Endothelial cell of umbilical vein (primary cell): ENCODE data around the gene CARS1. TPM values are rescaled to one million over a fixed set of nuclear protein-coding genes. Genes with fewer than 3 reads are reported as not detected.

Experiments used
- BruUV-seq: library from RNA; stranded (reverse); fragments of 400-500 nt; replicated peaks from 2 replicates; lab custom pipeline; 2021; lab: Mats Ljungman, UMichigan
- CTCF ChIA-PET: fragments of 300-600, 350-600 bp; sonication (Branson Sonifier 250); formaldehyde crosslinking; loops from one replicate; lab custom pipeline; 2021; ENCODE audit warnings: antibody characterized with exemption, inconsistent platforms; lab: Charles Lee
- POLR2A ChIA-PET: fragments of 300-600, 350-600 bp; sonication (Branson Sonifier 250); formaldehyde crosslinking; loops from one replicate; lab custom pipeline; 2021; ENCODE audit warnings: antibody characterized with exemption, inconsistent platforms; lab: Charles Lee
- DNase-seq: peaks from one replicate; pipeline ENCODE4 v3.0.0-alpha.2; 2011; ENCODE audit warnings: low read depth, low spot score
- FAIRE-seq: peaks from 2 replicates; lab custom pipeline; 2011; peaks lifted over from hg19 to GRCh38; lab: Jason Lieb, UNC
- H2AFZ ChIP-seq: 2 replicates; pipeline ENCODE4 v1.6.0; 2012; ENCODE audit warnings: low read depth, low read length, control low read depth, inconsistent platforms
- H3K27ac ChIP-seq: 2 replicates; pipeline ENCODE4 v1.5.1; 2011; ENCODE audit warnings: low read depth, mild to moderate bottlenecking, control low read depth, low read length, moderate library complexity; ENCODE audit not compliant: insufficient read depth
- H3K27me3 ChIP-seq, 2 experiments: 2 replicates each; pipeline versions ENCODE4 v1.6.0 to v1.6.1; 2011; ENCODE audit warnings: low read length in 2 of 2, mixed read lengths in 1 of 2; ENCODE audit not compliant: control insufficient read depth in 2 of 2, insufficient read depth in 2 of 2
- H3K36me3 ChIP-seq, 2 experiments: 2 replicates in 1 of 2; 3 replicates in 1 of 2; pipeline ENCODE4 v1.5.1; 2011; ENCODE audit warnings: low read length in 2 of 2, mild to moderate bottlenecking in 1 of 2, moderate library complexity in 1 of 2; ENCODE audit not compliant: control insufficient read depth in 2 of 2, insufficient read depth in 2 of 2; ENCODE audit errors: extremely low read depth in 1 of 2
- H3K4me1 ChIP-seq: 3 replicates; pipeline ENCODE4 v1.5.1; 2011; ENCODE audit warnings: mild to moderate bottlenecking, low read length; ENCODE audit not compliant: control insufficient read depth, insufficient read depth; ENCODE audit errors: extremely low read depth
- H3K4me2 ChIP-seq: 2 replicates; pipeline ENCODE4 v1.6.1; 2011; ENCODE audit warnings: low read length, control low read depth, mixed read lengths; ENCODE audit not compliant: insufficient read depth
- H3K4me3 ChIP-seq, 3 experiments: fragments of 200-600 bp in 1 of 3; sonication (generic), shearing (Covaris generic) in 1 of 3; replicated peaks in 1 of 3; 2 replicates each; pipeline ENCODE4 v1.5.1; 2011 to 2016; ENCODE audit warnings: control low read depth in 3 of 3, low read length in 3 of 3, mild to moderate bottlenecking in 2 of 3, inconsistent platforms in 1 of 3, low read depth in 1 of 3, moderate library complexity in 1 of 3; ENCODE audit not compliant: insufficient read depth in 1 of 3
- H3K79me2 ChIP-seq: 2 replicates; pipeline ENCODE4 v1.6.0; 2012; ENCODE audit warnings: low read length, inconsistent platforms; ENCODE audit not compliant: control insufficient read depth, insufficient read depth
- H3K9ac ChIP-seq: replicated peaks from 2 replicates; pipeline ENCODE3; 2011; ENCODE audit warnings: low read length, control low read depth; ENCODE audit not compliant: insufficient read depth; ENCODE audit errors: extremely low read depth
- H3K9me1 ChIP-seq: replicated peaks from 3 replicates; pipeline ENCODE4 v1.6.0; 2011; ENCODE audit warnings: mild to moderate bottlenecking, low read length; ENCODE audit not compliant: control insufficient read depth, insufficient read depth; ENCODE audit errors: extremely low read depth
- H3K9me3 ChIP-seq: replicated peaks from 2 replicates; pipeline ENCODE4 v1.5.1; 2012; ENCODE audit warnings: low read length, inconsistent platforms; ENCODE audit not compliant: control insufficient read depth, insufficient read depth
- H4K20me1 ChIP-seq: replicated peaks from 2 replicates; pipeline ENCODE3; 2011; ENCODE audit warnings: mild to moderate bottlenecking, low read length; ENCODE audit not compliant: control insufficient read depth, insufficient read depth; ENCODE audit errors: extremely low read depth
- EZH2 ChIP-seq: IDR thresholded peaks from 2 replicates; pipeline ENCODE4 v1.6.1; 2012; ENCODE audit warnings: borderline replicate concordance, low read depth, mild to moderate bottlenecking, moderate library complexity, low read length, inconsistent platforms; ENCODE audit not compliant: severe bottlenecking
- FOS ChIP-seq: IDR thresholded peaks from 2 replicates; pipeline ENCODE4 v1.6.1; 2011; ENCODE audit warnings: mild to moderate bottlenecking, low read length, moderate library complexity, borderline replicate concordance; ENCODE audit not compliant: insufficient read depth
- GATA2 ChIP-seq: IDR thresholded peaks from 2 replicates; pipeline ENCODE4 v1.7.0; 2011; ENCODE audit warnings: low read depth, mild to moderate bottlenecking, moderate library complexity, mixed read lengths, low read length; ENCODE audit not compliant: insufficient read length, insufficient read depth
- JUN ChIP-seq: IDR thresholded peaks from 2 replicates; pipeline ENCODE4 v1.6.1; 2011; ENCODE audit warnings: borderline replicate concordance, low read depth; ENCODE audit not compliant: insufficient read length, insufficient read depth
- MYC ChIP-seq: IDR thresholded peaks from one replicate; pipeline ENCODE4 v1.6.1; 2011; ENCODE audit warnings: mild to moderate bottlenecking, low read depth, low read length
- POLR2A ChIP-seq: IDR thresholded peaks from 2 replicates; pipeline ENCODE4 v1.6.1; 2012; ENCODE audit warnings: low read depth, mild to moderate bottlenecking, control low read depth, low read length
- POLR2AphosphoS5 ChIP-seq: IDR thresholded peaks from 2 replicates; pipeline ENCODE4 v1.6.1; 2012; ENCODE audit warnings: low read depth, mild to moderate bottlenecking, control low read depth, low read length, moderate library complexity; ENCODE audit not compliant: insufficient read depth
- dilution Hi-C: fragments of 300-500 bp; cut with MboI; formaldehyde crosslinking; loops from one replicate; pipeline ENCODE4 v1.15.0; 2019; ENCODE audit warnings: low sequenced_read_pairs; ENCODE audit not compliant: extremely low pct_ligation_motif_present
- intact Hi-C: fragments of 100-400 bp; cut with micrococcal nuclease; formaldehyde crosslinking; loops from one replicate; pipeline ENCODE4 v1.10.0; 2022
- polyA plus RNA-seq, 4 experiments: library from polyadenylated mRNA; depleted of rRNA in 3 of 4; stranded (reverse) in 3 of 4; unstranded in 1 of 4; fragments of >200 nt; gene quantifications; 2 replicates each; pipeline versions ENCODE4 v1.2.1 to v1.2.3, GENCODE V29; 2011 to 2012; ENCODE audit warnings: missing spikeins in 1 of 4
- total RNA-seq: library from RNA; stranded (reverse); gene quantifications from 2 replicates; pipeline ENCODE4 v1.2.3, GENCODE V29; 2021
- TF ChIP-seq, protein P1 (sequence below), 2 donors: IDR thresholded peaks; 1 replicate in 1 of 2; 2 replicates in 1 of 2; pipeline ENCODE4 v1.5.1; 2011; ENCODE audit warnings: low read length in 2 of 2, mild to moderate bottlenecking in 2 of 2, moderate library complexity in 2 of 2, control low read depth in 1 of 2, inconsistent platforms in 1 of 2, low read depth in 1 of 2; ENCODE audit not compliant: insufficient read depth in 1 of 2; ENCODE audit errors: extremely low read depth in 1 of 2
- TF ChIP-seq, protein P2 (sequence below): IDR thresholded peaks from 2 replicates; pipeline ENCODE4 v1.6.1; 2011; ENCODE audit not compliant: insufficient read depth, insufficient read length

Gene CARS1
- total and polyA plus RNA-seq, 2 donors (not counting 3 experiments of a cell fraction or from before 2014, with no cell fraction given) = 43.5 to 66.2 TPM

DNA sequence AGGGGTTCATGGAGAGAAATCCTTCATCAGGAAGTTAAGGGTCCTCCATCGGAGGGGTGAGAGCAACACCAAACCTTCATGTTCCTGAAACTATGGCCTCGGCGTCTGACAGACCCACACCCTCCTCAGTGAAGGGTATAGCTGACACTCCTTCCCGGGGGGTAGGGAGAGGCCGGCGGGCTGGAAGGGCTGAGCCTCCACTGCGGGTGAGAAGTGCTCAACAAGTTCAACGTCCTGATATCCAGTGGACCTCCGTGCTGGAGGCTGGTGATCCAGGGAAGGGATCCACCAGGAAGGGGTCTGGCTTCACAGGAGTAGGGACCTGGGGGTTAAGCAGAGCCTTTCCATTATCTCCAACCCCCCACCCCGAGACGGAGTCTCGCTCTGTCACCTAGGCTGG lies 12.3 kb downstream of the CARS1 start:
- DNase-seq (no peak), FAIRE-seq (no peak)
- dilution Hi-C loops = no loop called here
- Histone ChIP-seq H3K9ac (no peak overlapping the region), H3K27me3 (no peaks in the 10 kb centered on the region), H3K27ac (no peak overlapping the region), H3K4me2 (no peak overlapping the region), H3K4me3 (no peak overlapping the region), H3K4me1 (peaks cover 15% of the 10 kb centered on the region), H3K9me3 (no peaks in the 10 kb centered on the region), H3K36me3 (peaks cover 0 to 10% of the 10 kb centered on the region in 2 experiments), H2AFZ (no peak overlapping the region), H3K79me2 (peaks cover 66% of the 10 kb centered on the region), H4K20me1 (no peaks in the 10 kb centered on the region), H3K9me1 (no peaks in the 10 kb centered on the region)
- ChIA-PET POLR2A (no interaction called here), CTCF (interaction anchor here (1.2 to 2.2 kb wide), 2 partner anchors 8 to 47 kb away, joined by 3 to 12 read pairs; no protein-coding TSS in a partner anchor)
- intact Hi-C loops = no loop called here
- TF ChIP-seq, protein P1, sequence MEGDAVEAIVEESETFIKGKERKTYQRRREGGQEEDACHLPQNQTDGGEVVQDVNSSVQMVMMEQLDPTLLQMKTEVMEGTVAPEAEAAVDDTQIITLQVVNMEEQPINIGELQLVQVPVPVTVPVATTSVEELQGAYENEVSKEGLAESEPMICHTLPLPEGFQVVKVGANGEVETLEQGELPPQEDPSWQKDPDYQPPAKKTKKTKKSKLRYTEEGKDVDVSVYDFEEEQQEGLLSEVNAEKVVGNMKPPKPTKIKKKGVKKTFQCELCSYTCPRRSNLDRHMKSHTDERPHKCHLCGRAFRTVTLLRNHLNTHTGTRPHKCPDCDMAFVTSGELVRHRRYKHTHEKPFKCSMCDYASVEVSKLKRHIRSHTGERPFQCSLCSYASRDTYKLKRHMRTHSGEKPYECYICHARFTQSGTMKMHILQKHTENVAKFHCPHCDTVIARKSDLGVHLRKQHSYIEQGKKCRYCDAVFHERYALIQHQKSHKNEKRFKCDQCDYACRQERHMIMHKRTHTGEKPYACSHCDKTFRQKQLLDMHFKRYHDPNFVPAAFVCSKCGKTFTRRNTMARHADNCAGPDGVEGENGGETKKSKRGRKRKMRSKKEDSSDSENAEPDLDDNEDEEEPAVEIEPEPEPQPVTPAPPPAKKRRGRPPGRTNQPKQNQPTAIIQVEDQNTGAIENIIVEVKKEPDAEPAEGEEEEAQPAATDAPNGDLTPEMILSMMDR (IDR thresholded peaks at IDR 0.05; ENCODE audit: extremely low read depth in 1 of 2, insufficient read depth in 1 of 2, low read depth in 1 of 2, low read length in 2 of 2) = no peak
- TF ChIP-seq GATA2 (no peak), JUN (no peak), POLR2AphosphoS5 (no peak), EZH2 (no peak), POLR2A (no peak), FOS (no peak), MYC (no peak)
- TF ChIP-seq, protein P2, sequence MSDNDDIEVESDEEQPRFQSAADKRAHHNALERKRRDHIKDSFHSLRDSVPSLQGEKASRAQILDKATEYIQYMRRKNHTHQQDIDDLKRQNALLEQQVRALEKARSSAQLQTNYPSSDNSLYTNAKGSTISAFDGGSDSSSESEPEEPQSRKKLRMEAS = no peak
- BruUV-seq = no TSS peak
